HCT116 (cell line): ENCODE data around the gene NIN.

Source experiments
- CTCF ChIP-seq, 3 experiments: fragments of 200-600 bp in 1 of 3; sonication (generic) in 1 of 3; IDR thresholded peaks in 2 of 3; conservative IDR thresholded peaks in 1 of 3; 2 replicates each; pipeline ENCODE4 v1.5.1; 2012 to 2017; ENCODE audit warnings: low read depth in 2 of 3, low read length in 2 of 3, antibody characterized with exemption in 1 of 3, borderline replicate concordance in 1 of 3, control low read depth in 1 of 3, mild to moderate bottlenecking in 1 of 3, mixed read lengths in 1 of 3, mixed run types in 1 of 3, moderate library complexity in 1 of 3; ENCODE audit not compliant: insufficient read depth in 1 of 3
- EZH2 ChIP-seq: fragments of 200-600 bp; sonication (generic); IDR thresholded peaks from 2 replicates; pipeline ENCODE4 v1.6.1; 2017; ENCODE audit warnings: antibody characterized with exemption, mixed run types
- JUND ChIP-seq: IDR thresholded peaks from 2 replicates; pipeline ENCODE4 v1.6.1; 2012
- MAX ChIP-seq: IDR thresholded peaks from 2 replicates; pipeline ENCODE4 v1.6.1; 2012
- POLR2A ChIP-seq: IDR thresholded peaks from 2 replicates; pipeline ENCODE4 v1.7.0; 2011; ENCODE audit warnings: borderline replicate concordance; ENCODE audit not compliant: insufficient read depth, insufficient read length; ENCODE audit errors: extremely low read depth
- TF ChIP-seq, protein P1 (sequence below): IDR thresholded peaks from 2 replicates; pipeline ENCODE4 v1.6.1; 2012

GRCh38 chr14:50734950-50735695, 95.8 kb downstream of the NIN start:
- no peak for TF ChIP-seq EZH2
- no peak for TF ChIP-seq POLR2A
- TF ChIP-seq, protein P1, sequence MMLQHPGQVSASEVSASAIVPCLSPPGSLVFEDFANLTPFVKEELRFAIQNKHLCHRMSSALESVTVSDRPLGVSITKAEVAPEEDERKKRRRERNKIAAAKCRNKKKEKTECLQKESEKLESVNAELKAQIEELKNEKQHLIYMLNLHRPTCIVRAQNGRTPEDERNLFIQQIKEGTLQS, result no peak
- TF ChIP-seq JUND, result no peak
- TF ChIP-seq MAX, result no peak
- peak in 1 of 3 experiments; percentile 21; a peak in 1 of 6 replicates for TF ChIP-seq CTCF (IDR thresholded peaks at IDR 0.05 in 2 of 3, conservative IDR thresholded peaks at IDR 0.05 in 1 of 3; ENCODE audit: borderline replicate concordance in 1 of 3, insufficient read depth in 1 of 3, low read depth in 2 of 3, low read length in 2 of 3)
